Measurements from ENCODE around the gene AMPD1.

AMPD1 gene

GRCh38 chr1:114725230-114725629 lies 29.9 kb upstream of the AMPD1 start:
- DNase-seq (ENCODE audit: insufficient read length, low spot score): no peak
- no peak for TF ChIP-seq CTCF (IDR thresholded peaks at IDR 0.05; ENCODE audit: insufficient read depth, missing control alignments)
- FAIRE-seq: no peak

- DNase-seq (ENCODE audit: insufficient read length, low spot score) (no peak), FAIRE-seq (no peak)
- no peak for TF ChIP-seq CTCF (IDR thresholded peaks at IDR 0.05; ENCODE audit: insufficient read depth, missing control alignments)
Observed at GRCh38 chr1:114723915-114724314, 28.6 kb upstream of the AMPD1 start.

GRCh38 chr1:114723457-114723856 lies 28.1 kb upstream of the AMPD1 start:
- DNase-seq (ENCODE audit: insufficient read length, low spot score) (no peak), FAIRE-seq (no peak)
- TF ChIP-seq CTCF (IDR thresholded peaks at IDR 0.05; ENCODE audit: insufficient read depth, missing control alignments): no peak

GRCh38 chr1:114720492-114720891 lies 25.1 kb upstream of the AMPD1 start:
- TF ChIP-seq CTCF (IDR thresholded peaks at IDR 0.05; ENCODE audit: insufficient read depth, missing control alignments): no peak
- FAIRE-seq (no peak), DNase-seq (ENCODE audit: insufficient read length, low spot score) (no peak)

GRCh38 chr1:114719424-114719787 lies 24.1 kb upstream of the AMPD1 start:
- no peak for DNase-seq (ENCODE audit: insufficient read length, low spot score)
- TF ChIP-seq CTCF (IDR thresholded peaks at IDR 0.05; ENCODE audit: insufficient read depth, missing control alignments): no peak
- FAIRE-seq: no peak

- TF ChIP-seq CTCF (IDR thresholded peaks at IDR 0.05; ENCODE audit: insufficient read depth, missing control alignments): no peak
- DNase-seq (ENCODE audit: insufficient read length, low spot score) (no peak), FAIRE-seq (no peak)
Observed at GRCh38 chr1:114718661-114719423, 23.5 kb upstream of the AMPD1 start.

GRCh38 chr1:114716304-114717170 lies 21.2 kb upstream of the AMPD1 start, which contains the start of gene NRAS:
NRAS (minus strand) TSS chr1:114716771; CDS start chr1:114716160, 611 bp downstream.
- DNase-seq (ENCODE audit: insufficient read length, low spot score): peak; percentile 37
- no peak for TF ChIP-seq CTCF (IDR thresholded peaks at IDR 0.05; ENCODE audit: insufficient read depth, missing control alignments)
- FAIRE-seq: no peak
